Breast epithelium (tissue), 4 donors: ENCODE data around the gene DOK1. TPM values are rescaled to one million over a fixed set of nuclear protein-coding genes. Genes with fewer than 3 reads are reported as not detected.

Experiments used
- DNase-seq, 2 donors: peaks; one replicate each; pipeline ENCODE4 v3.0.0-alpha.2; 2019; ENCODE audit warnings: low spot score in 2 of 2
- H3K27ac ChIP-seq, 2 donors: fragments of 200-600 bp; sonication (generic) in 1 of 2; one replicate each; pipeline ENCODE4 v1.5.1; 2016 to 2019; ENCODE audit warnings: mild to moderate bottlenecking in 1 of 2
- H3K27me3 ChIP-seq, 2 donors: fragments of 200-600 bp; sonication (generic) in 1 of 2; one replicate each; pipeline versions ENCODE4 v1.5.1 to v1.6.0; 2017 to 2019; ENCODE audit warnings: control low read depth in 1 of 2, mild to moderate bottlenecking in 1 of 2
- H3K36me3 ChIP-seq: fragments of 200-600 bp; one replicate; pipeline ENCODE4 v1.5.1; 2019
- H3K4me1 ChIP-seq, 2 donors: fragments of 200-600 bp; sonication (generic); one replicate each; pipeline ENCODE4 v1.5.1; 2016 to 2019; ENCODE audit warnings: control low read depth in 1 of 2
- H3K4me3 ChIP-seq, 3 donors: fragments of 200-600 bp; sonication (generic); 1 replicate in 2 of 3; 2 replicates in 1 of 3; pipeline ENCODE4 v1.5.1; 2016 to 2019; ENCODE audit warnings: mild to moderate bottlenecking in 3 of 3, moderate library complexity in 2 of 3
- H3K9me3 ChIP-seq, 2 donors: fragments of 200-600 bp; sonication (generic) in 1 of 2; one replicate each; pipeline ENCODE4 v1.5.1; 2016 to 2019; ENCODE audit warnings: control low read depth in 1 of 2
- POLR2A ChIP-seq: fragments of 450-650 bp; IDR thresholded peaks from one replicate; pipeline ENCODE4 v1.6.1; 2016; ENCODE audit warnings: antibody characterized with exemption, mild to moderate bottlenecking, moderate library complexity
- POLR2AphosphoS5 ChIP-seq, 3 donors: sonication (generic); formaldehyde crosslinking; IDR thresholded peaks; one replicate each; pipeline ENCODE4 v1.6.1; 2017; ENCODE audit warnings: antibody characterized with exemption in 3 of 3
- intact Hi-C: fragments of 100-400 bp; cut with DNase I; formaldehyde crosslinking; loops from one replicate; pipeline ENCODE4 v1.15.1; 2023; ENCODE audit warnings: low total_unique reads
- total RNA-seq, 3 donors: library from RNA; depleted of rRNA; stranded (reverse); fragments of >200 nt; gene quantifications; one replicate each; pipeline ENCODE4 v1.1.0, GENCODE V29; 2016
- TF ChIP-seq, protein P1 (sequence below), 3 donors: fragments of 450-650 bp; IDR thresholded peaks; one replicate each; pipeline ENCODE4 v1.5.1; 2016 to 2017; ENCODE audit warnings: antibody characterized with exemption in 3 of 3, mild to moderate bottlenecking in 3 of 3, moderate library complexity in 3 of 3

Gene DOK1
- total RNA-seq, 3 donors from 2014 or later: 11.0 to 33.3 (median 13.1) TPM

DNA sequence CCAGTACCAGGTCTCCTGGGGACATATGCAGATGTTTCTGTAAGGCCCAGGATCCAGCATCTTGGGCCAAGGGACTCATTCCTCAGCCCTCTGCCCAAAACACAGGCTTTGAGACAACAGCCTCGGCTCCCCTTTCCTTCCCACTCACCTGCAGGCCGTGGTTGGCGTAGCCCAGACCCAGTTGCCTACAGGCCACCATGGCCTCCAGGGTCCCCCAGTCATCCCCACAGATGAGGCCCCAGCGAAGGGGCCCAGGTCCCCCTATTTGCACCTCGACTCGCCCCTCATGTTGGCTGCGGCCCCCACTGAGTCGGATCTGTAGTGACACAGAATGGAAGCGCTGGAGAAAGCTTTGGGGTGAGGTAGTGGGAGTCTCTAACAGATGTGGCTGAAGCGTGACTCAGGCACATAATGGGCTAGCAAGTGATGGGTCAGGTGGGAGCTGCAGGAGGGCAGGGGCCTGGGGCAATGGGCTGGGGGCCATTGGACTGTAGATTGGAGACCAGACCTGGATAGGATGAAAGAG lies 19.0 kb upstream of the DOK1 start:
- Histone ChIP-seq H3K27ac (no peak overlapping the region), H3K9me3 (no peaks in the 10 kb centered on the region), H3K27me3 (no peaks in the 10 kb centered on the region), H3K36me3 (no peaks in the 10 kb centered on the region), H3K4me3 (no peak overlapping the region), H3K4me1 (peaks cover 0 to 10% of the 10 kb centered on the region in 2 donors)
- DNase-seq: no peak
- TF ChIP-seq POLR2AphosphoS5 (IDR thresholded peaks at IDR 0.05) (no peak), POLR2A (no peak)
- intact Hi-C loops: no loop called here

DNA sequence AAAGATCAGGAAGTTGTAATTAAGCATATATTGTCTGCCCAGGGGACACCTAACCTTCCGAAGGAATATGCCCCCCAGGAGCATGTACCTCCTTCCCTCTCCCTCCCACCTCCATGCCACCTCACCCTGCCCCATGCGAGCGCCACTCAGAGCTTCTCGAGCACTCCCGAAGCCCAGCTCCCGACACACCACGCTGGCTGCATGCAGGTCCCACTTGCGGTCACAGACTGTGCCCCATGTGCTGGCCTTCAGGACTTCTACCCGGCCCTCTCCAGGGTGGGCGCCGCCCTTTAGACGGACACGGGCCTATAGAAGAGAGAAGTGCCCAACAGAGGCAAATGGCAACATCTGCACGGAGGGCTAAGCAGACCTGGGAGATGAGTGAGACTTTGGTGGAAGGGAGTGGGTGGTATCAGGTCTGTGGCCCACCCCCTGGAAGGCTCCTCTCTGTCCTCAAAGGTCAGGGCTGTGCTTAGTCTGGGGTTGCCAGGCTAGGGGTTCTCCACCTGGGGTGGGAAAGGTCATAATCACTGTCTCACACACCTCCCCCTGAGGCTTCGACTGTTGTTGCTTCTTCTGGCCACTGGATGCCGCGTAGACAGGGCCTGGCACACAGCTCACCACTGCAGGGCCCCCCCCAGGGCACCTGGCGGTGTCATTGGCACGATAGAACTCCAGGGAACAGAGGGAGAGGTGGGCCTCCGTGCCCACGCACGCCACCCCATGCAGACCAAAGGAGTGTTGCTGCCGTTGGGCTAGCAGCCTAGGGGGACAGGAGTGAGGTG lies 18.2 kb upstream of the DOK1 start:
- Histone ChIP-seq H3K27me3 (no peaks in the 10 kb centered on the region), H3K9me3 (no peaks in the 10 kb centered on the region), H3K4me3 (no peak overlapping the region), H3K27ac (no peak overlapping the region), H3K4me1 (peaks cover 0 to 3% of the 10 kb centered on the region in 2 donors), H3K36me3 (no peaks in the 10 kb centered on the region)
- no peak for DNase-seq
- TF ChIP-seq POLR2AphosphoS5 (IDR thresholded peaks at IDR 0.05): no peak
- no peak for TF ChIP-seq POLR2A
- TF ChIP-seq, protein P1, sequence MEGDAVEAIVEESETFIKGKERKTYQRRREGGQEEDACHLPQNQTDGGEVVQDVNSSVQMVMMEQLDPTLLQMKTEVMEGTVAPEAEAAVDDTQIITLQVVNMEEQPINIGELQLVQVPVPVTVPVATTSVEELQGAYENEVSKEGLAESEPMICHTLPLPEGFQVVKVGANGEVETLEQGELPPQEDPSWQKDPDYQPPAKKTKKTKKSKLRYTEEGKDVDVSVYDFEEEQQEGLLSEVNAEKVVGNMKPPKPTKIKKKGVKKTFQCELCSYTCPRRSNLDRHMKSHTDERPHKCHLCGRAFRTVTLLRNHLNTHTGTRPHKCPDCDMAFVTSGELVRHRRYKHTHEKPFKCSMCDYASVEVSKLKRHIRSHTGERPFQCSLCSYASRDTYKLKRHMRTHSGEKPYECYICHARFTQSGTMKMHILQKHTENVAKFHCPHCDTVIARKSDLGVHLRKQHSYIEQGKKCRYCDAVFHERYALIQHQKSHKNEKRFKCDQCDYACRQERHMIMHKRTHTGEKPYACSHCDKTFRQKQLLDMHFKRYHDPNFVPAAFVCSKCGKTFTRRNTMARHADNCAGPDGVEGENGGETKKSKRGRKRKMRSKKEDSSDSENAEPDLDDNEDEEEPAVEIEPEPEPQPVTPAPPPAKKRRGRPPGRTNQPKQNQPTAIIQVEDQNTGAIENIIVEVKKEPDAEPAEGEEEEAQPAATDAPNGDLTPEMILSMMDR (IDR thresholded peaks at IDR 0.05): no peak
- intact Hi-C loops: no loop called here

DNA sequence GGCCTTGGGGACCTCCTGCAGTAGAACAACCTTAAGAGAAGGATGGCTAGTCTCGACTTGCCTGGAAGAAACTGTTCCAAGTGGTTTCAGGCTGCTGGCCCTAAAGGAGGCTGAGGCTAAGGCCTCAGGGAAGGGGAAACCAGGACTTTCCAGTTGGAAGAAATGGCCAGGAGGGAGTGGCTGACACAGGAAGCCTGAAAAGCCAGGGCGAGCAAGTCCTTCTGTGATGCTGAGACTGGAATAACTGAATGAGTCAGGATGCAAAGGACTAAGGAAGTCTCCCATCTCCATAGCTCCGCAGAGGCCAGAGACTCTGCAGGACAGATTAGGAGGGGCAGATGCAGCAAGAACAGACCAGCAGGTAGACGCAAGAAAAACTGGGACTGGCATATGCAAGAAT lies 17.4 kb upstream of the DOK1 start:
- Histone ChIP-seq H3K27ac (no peak overlapping the region), H3K9me3 (no peaks in the 10 kb centered on the region), H3K4me1 (no peaks in the 10 kb centered on the region), H3K36me3 (no peaks in the 10 kb centered on the region), H3K4me3 (no peak overlapping the region), H3K27me3 (no peaks in the 10 kb centered on the region)
- no peak for DNase-seq
- intact Hi-C loops: no loop called here
- no peak for TF ChIP-seq POLR2A
- TF ChIP-seq POLR2AphosphoS5 (IDR thresholded peaks at IDR 0.05): no peak
- TF ChIP-seq, protein P1 (IDR thresholded peaks at IDR 0.05): no peak

DNA sequence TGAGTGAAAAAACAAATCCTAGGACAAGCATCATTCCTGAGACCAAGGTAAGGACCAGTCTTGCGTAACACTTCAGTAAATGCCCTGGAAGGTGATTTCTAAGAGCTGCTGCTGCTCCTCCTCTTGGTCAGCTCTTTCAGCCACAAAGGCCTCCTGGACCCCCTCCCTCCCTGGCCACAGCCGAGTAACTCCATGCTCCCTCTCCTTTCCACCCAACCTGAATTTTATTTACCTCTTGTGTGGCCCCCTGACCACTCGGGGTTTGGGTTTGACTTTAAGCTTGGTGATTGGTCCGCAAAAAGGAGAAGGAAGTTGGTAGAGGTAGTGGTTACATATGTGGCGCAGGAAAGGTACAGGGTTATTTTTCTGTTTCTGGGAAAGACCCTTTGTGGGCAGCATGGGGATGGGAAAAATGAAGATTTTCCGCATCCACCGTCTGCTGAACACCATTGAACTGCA lies 15.6 kb upstream of the DOK1 start:
- no peaks in the 10 kb centered on the region for H3K4me1 ChIP-seq
- TF ChIP-seq, protein P1 (IDR thresholded peaks at IDR 0.05): no peak
- TF ChIP-seq POLR2AphosphoS5 (IDR thresholded peaks at IDR 0.05) (no peak), POLR2A (no peak)
- H3K27me3 ChIP-seq: no peaks in the 10 kb centered on the region
- H3K36me3 ChIP-seq: no peaks in the 10 kb centered on the region
- intact Hi-C loops: no loop called here
- no peak overlapping the region for H3K27ac ChIP-seq
- no peak overlapping the region for H3K4me3 ChIP-seq
- H3K9me3 ChIP-seq: no peaks in the 10 kb centered on the region
- DNase-seq: no peak

DNA sequence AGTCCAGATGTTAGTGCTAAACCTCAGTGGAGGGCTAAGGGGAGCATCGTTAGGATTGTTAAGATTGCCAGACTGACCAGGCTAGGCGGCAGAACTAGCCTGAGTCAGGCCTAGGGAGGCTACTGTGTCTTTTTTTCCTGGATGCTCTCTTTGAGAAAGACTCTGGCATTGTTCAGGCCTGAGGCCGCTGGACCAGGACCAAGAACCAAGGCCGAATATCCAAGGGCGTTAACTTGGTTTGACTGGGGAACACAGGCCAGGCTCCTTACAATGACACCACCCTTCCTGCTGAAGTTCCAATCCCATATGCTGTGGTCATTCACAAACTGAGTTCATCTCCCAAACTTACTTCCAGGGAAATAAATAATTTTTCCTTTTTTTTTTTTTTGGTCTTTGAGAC lies 14.2 kb upstream of the DOK1 start:
- H3K27ac ChIP-seq: no peak overlapping the region
- intact Hi-C loops: no loop called here
- TF ChIP-seq, protein P1 (IDR thresholded peaks at IDR 0.05): no peak
- TF ChIP-seq POLR2AphosphoS5 (IDR thresholded peaks at IDR 0.05) (no peak), POLR2A (no peak)
- H3K4me3 ChIP-seq: no peak overlapping the region
- H3K36me3 ChIP-seq: no peaks in the 10 kb centered on the region
- H3K4me1 ChIP-seq: no peaks in the 10 kb centered on the region
- no peaks in the 10 kb centered on the region for H3K27me3 ChIP-seq
- H3K9me3 ChIP-seq: no peaks in the 10 kb centered on the region
- DNase-seq: no peak
